GM19463 (cell line): Measurements from ENCODE around the gene RAB28.

Experiments
- ATAC-seq: cut with Tn5 transposase; IDR thresholded peaks from one replicate; pipeline ENCODE4 v1.9.1; 2021; ENCODE audit warnings: mild to moderate bottlenecking, moderate library complexity; ENCODE audit not compliant: unreplicated experiment

The RAB28 gene

DNA sequence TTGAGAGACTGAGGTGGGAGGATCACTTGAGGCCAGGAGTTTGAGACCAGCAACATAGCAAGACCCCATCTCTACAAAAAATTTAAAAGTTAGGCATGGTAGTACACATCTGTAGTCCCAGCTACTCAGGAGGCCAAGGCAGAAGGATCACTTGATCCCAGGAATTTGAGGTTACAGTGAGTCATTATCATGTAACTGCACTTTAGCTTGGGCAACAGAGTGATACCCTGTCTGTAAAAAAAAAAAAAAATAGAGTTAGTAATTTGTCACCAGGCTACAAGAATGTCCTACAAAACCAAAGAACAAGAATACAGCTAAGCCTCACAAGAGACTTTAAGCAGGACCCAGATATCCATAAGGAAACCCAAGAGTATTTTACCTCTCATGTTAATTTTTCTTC, 27.0 kb upstream of the RAB28 start:
- no peak for ATAC-seq

DNA sequence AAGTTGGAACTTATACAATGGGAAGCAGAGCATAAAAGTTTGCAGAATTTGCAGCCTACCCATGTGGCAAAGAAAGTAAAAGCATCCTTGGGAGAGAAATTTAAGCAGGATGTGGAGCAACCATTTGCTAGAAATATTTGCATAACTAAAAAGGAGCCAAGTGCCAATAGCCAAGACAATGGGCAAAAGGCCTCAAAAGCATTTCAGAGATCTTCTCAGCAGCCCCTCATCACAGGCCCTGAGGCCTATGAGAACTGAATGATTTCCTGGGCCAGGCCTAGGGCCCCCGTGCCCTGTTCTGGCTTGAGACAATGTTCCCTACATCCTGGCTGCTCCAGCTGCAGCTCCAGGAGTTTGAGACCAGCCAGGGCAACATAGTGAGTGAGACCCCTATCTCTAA, 25.3 kb upstream of the RAB28 start:
- ATAC-seq = no peak

- ATAC-seq = no peak
These were observed 20.2 kb upstream of the RAB28 start for GRCh38 chr4:13504374-13504773.

- ATAC-seq = no peak
These were observed 14.3 kb upstream of the RAB28 start for GRCh38 chr4:13498469-13498868.

GRCh38 chr4:13496605-13497004, 12.5 kb upstream of the RAB28 start:
- no peak for ATAC-seq

DNA sequence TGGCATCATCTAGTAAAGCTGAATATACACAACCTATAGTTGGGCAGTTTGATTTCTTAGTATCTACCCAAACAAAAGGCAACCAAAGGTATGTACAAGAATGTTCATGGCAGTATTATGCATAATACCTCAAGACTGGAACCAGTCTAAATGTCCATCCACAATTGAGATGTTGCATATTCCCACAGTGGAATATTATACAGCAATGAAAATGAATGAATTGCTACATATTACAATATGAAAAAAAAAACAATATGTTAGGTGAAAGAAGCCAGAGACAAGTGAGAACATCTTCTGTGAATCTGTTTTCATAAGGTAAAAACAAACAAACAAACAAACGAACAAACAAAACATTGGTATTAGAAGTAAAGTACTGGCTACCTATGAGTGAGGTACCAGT, 11.6 kb upstream of the RAB28 start:
- no peak for ATAC-seq

DNA sequence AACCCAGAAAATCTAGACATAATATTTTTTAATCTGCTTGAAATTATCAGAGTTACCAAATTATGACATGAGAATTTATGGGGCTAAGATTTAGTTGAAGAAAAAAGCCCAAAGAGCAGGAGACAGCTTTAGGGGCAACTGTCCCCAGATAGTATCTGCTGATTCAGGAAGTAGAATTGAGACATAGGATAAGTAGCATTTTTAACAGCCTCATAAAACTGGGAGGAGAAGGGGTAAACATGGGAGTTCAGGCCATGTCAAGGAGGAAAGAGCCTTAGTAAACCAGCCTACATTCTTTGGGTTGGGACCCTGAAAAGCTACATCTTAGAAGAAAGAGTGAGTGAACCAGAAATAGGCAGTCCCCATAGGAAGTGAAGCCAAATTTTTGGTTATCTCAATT, 9.7 kb upstream of the RAB28 start:
- no peak for ATAC-seq

DNA sequence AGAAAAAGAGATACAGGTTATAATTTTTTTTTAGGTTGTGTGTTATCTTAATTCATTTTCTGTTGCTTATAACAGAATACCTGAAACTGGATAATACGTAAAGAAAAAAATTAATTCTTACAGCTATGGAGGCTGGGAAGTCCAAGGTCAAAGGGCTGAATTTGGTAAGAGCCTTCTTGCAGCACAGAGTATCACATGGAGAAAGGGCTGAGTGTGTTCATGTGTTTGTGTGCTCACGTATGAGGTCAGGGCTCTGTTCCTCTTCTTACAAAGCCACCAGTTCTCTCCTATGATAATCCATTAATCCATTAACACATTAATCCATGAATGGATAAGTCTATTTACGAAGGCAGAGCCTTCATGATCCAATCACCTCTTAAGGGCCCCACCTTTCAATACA, 8.6 kb upstream of the RAB28 start:
- no peak for ATAC-seq

DNA sequence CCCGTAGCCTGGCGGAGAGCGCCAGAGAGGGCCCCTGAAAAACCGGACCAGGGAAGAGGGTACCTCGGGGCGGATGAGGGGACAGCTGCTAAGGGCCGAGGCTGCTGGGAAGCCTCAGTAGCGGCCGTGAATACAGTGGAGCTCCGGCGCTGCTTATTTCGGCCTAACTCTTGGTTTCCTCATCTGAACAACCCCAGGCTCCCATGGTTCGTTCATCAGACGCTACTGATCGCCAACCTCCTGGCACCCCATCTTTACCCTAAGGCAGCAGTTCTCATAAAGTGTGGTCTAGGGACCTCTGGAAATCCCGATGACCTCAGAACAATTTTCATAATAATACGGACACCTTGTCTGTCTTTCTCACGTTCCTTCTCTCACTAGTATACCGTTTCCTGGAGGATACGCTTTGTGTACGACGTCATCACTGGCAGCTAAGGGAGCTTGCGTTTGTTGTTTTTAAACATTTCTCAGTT, 645 bp upstream of the RAB28 start:
- peak; percentile 27 for ATAC-seq

- ATAC-seq = peak; percentile 17
These were observed 395 bp downstream of the RAB28 start for GRCh38 chr4:13483768-13484121.

DNA sequence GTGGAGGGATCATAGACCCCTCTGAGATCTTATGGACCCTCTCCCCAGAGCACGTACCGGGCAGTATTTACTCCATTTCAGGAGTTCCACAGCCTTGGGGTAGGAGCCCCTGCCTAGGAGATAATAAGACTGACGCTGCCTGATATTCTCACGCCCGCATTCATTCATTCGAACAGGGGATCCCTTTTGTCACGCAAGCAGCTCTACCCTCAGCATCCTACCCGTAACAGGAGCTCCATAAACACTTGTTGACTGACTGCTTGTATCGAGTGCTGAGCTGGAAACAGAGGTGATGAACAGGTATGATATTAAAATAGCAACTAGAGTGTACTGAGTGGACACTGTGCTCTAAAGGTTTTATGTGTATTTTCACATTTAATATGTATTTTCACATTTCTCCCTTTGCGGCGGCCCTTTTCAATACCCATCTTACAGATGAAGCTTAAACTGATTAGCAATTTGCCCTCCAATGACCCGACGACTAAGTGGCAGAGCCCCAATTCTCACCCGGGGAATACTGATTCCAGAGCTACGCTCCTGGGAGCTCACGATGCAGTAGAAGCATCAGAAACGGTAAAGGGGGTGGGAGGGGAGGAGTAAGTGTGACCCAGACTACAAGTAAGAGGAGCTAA, 888 bp downstream of the RAB28 start:
- peak; percentile 1 for ATAC-seq

DNA sequence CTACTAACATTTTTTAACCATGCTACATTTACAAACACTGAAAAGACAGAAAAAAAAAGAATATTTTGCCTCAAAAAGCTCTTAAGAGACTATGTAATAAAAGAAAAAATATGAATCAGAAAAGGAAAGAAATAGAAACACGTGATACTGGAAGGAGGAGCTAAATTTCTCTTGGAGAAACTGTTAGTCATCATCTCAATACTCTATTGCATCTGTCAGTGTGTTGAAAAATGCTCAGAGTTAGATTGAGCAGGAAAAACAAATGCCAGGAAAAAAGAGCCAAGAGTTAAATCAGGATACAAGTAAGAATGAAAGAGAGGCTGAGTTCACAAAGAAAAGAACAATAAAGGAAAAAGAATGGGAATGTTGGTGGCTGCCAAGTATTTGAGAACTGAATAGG, 2.6 kb downstream of the RAB28 start:
- no peak for ATAC-seq

- ATAC-seq = no peak
These were observed 5.4 kb downstream of the RAB28 start for GRCh38 chr4:13478707-13479106.

DNA sequence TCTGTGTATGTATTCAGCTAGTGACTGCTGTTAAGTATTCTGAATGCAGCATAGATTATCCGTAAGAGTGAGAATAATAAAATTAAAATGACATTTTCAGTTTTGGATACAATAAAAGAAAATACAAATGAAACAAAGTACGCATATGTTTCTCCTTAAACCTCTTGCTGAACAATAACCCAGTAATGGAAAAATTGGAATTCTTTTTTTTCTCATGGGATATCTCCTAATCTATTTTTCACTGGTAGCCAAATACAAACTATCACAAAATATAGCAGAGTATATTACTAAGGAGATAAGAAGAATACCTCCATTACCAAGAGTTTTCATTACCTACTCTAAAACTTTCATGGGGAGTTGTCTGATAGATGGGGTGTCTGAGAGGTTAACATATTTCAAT, 6.0 kb downstream of the RAB28 start:
- ATAC-seq = no peak

DNA sequence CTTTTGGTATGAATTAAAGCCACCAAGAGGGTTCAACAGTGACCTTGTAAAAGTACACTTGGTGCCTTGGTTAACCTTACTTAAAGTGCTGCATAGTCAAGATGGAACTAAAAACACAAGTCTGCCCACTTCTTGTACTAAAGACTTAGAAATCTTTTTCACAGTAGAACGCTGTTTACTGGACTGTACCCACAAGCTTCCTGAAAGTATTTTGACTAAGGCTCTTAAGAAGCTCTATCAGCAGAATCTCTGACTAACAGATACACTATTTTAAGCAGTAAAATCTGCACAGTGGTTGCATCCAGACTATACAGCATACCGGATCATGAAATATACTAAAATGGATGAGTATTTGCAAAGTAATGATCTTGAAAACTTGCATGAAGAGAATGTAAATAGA, 7.2 kb downstream of the RAB28 start:
- ATAC-seq = no peak

DNA sequence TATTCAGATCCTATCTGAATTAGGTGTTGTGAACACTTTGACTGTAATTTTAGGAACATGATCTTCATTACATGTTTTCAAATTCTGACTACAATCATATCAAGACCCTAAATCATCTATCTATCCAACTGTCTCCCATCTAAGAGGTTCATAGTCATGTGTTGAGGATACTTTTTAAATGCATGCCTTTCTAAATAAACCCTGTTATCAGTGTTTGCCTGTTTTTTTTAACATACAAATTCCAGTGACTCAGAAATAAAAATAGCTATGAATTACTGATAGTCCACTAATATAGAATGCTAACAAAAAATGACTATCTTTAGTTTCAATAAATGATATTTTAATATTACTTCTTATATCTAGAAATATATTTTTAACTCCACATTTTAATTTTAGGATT, 8.0 kb downstream of the RAB28 start:
- ATAC-seq = no peak

DNA sequence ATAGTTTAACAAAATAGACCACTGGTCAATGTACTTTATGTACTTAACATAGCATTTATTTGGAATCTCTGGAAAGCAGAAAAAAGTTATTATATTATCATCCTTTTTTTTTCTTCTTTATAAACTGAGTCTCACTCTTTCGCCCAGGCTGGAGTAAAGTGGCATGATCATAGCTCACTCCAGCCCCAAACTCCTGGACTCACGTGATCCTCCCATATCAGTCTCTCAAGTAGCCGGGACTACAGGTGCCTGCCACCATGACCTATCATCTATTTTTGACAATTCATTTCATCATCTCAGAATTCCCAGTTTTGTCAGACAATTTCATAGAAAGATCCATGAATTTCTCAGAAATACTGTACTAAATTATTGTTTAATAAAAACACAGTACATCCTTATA, 12.7 kb downstream of the RAB28 start:
- no peak for ATAC-seq

GRCh38 chr4:13470379-13470778, 13.8 kb downstream of the RAB28 start:
- peak; percentile 91 for ATAC-seq

- ATAC-seq = no peak
These were observed 19.2 kb downstream of the RAB28 start for GRCh38 chr4:13464973-13465372.

DNA sequence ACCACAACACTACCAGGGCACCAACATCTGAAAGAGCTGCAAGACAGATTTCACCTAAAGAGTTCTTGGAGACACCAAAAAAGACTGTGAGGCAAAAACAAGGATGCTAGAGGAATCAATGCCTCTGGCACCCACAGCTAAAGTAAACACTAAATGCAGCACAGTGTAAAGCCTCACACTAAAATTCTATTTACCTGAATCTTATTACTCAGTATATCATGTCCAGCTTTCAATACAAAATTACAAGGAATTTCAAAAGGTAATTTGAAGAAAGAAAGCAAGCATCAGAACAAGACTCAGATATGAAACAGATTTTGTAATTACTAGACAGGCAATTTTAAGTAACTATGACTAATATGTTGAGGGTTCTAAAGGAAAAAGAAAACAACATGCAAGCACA, 19.6 kb downstream of the RAB28 start:
- ATAC-seq = no peak

- no peak for ATAC-seq
These were observed 22.8 kb downstream of the RAB28 start for GRCh38 chr4:13461191-13461905.

GRCh38 chr4:13455411-13455810, 28.7 kb downstream of the RAB28 start:
- ATAC-seq = no peak

DNA sequence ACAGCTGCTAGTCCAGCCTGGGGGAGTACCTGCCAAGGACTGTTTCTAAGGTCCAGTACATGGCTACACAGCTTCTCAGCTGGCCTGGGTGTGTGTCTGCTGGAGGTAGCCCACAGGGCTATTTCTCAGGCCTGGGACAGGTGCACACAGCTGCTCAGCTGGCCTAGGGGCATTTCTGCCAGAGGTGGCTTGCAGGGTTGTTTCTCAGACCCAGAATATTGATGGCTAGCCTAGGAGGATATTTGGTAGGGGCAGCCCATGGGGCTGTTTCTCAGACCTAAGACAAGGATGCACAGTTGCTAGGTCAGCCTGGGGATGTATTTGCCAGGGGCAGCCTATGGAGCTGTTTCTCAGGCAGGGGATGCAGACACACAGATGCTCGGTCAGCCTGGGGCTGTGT, 29.4 kb downstream of the RAB28 start:
- ATAC-seq = no peak
